Urothelium cell line (cell line): Measurements from ENCODE around the gene ACVRL1.

Experiments
- DNase-seq: peaks from one replicate; pipeline ENCODE4 v3.0.0; 2011; ENCODE audit warnings: low spot score, mixed read lengths
- FAIRE-seq: peaks from 2 replicates; lab custom pipeline; 2011; peaks lifted over from hg19 to GRCh38; lab: Jason Lieb, UNC

Gene ACVRL1

DNA sequence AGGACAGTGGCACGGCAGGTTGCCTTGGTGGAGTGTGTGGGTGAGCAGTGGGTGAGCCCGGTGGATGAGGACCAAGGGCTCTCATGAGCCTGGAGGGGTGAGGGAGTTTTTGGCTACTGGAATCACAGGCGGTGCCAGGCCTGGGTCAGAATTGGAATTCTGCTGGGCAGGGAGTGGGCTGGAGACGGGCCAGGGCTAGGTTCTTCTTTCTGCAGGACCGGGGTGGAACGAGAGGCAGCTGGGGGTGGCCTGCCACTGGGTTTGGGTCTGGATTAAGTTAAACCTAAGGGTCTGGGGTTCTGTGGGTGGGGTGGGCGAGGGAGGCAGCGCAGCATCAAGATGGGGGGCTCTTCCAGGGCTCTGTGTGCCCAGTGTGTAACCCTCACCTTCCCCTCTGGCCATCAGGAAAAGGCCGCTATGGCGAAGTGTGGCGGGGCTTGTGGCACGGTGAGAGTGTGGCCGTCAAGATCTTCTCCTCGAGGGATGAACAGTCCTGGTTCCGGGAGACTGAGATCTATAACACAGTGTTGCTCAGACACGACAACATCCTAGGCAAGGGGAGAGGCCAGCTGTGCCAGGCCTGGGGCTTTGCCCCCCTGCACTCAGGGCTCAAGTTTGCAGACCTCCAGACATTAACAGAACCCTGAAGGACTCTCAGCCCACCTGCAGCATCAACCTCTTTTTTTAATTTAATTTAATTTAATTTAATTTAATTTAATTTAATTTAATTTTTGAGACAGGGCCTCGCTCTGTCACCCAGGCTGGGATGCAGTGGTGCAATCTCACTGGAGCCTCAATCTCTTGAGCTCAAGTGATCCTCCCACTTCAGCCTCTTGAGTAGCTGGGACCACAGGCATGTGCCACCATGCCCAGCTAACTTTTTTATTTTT, 7.0 kb downstream of the ACVRL1 start:
- FAIRE-seq (no peak), DNase-seq (no peak)

DNA sequence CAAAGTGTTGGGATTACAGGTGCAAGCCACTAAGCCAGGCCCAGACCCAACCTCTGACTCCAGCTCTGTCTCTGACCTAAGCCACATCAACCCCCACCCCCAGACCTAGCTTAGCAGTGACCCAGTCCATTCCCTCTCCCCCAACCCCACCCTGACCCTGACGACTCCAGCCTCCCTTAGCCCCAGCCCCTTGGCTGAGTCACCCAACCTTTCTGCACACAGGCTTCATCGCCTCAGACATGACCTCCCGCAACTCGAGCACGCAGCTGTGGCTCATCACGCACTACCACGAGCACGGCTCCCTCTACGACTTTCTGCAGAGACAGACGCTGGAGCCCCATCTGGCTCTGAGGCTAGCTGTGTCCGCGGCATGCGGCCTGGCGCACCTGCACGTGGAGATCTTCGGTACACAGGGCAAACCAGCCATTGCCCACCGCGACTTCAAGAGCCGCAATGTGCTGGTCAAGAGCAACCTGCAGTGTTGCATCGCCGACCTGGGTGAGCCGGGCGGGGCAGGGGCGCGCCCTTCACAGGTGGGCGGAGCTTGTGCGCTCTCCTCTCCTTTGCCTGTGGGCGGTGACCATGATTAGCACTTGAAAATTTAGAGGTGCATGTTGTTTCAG, 7.8 kb downstream of the ACVRL1 start:
- no peak for DNase-seq
- no peak for FAIRE-seq

DNA sequence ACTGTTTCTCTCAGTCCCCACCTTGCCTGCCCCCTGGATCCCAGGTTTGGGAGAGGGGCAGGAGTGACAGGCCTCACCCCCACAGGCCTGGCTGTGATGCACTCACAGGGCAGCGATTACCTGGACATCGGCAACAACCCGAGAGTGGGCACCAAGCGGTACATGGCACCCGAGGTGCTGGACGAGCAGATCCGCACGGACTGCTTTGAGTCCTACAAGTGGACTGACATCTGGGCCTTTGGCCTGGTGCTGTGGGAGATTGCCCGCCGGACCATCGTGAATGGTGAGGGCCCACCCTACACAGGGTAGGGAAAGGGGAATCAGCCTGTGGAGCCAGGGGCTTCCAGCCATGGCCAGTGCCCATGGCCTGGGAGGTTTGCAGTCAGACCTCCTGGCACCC, 8.6 kb downstream of the ACVRL1 start:
- DNase-seq (no peak), FAIRE-seq (no peak)

DNA sequence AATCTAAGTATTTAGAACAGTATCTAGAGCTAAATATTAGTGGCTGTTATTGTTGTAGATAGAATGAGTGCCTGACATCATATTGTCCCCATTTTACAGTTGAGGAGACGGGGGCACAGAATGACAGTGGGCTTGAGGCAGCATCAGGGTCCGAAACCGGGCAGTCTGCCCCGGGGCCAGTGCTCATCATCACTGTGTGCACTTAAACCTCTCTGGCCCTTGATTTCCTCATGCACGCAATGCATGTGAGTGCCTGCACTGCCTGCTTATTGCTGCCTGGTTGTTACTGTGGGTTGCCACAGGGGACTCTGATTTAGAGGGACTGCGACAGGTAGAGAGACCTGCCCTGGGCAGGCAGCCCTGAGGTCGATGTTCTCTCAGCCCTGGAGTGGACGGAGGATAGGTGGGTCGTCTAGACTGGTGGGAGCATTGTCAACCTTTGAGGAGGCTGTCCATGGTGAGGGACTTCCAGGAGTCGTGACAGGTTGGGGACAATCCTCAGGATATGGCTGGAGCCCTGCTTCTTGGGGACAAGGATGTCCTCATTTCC, 9.8 kb downstream of the ACVRL1 start:
- DNase-seq (no peak), FAIRE-seq (no peak)

DNA sequence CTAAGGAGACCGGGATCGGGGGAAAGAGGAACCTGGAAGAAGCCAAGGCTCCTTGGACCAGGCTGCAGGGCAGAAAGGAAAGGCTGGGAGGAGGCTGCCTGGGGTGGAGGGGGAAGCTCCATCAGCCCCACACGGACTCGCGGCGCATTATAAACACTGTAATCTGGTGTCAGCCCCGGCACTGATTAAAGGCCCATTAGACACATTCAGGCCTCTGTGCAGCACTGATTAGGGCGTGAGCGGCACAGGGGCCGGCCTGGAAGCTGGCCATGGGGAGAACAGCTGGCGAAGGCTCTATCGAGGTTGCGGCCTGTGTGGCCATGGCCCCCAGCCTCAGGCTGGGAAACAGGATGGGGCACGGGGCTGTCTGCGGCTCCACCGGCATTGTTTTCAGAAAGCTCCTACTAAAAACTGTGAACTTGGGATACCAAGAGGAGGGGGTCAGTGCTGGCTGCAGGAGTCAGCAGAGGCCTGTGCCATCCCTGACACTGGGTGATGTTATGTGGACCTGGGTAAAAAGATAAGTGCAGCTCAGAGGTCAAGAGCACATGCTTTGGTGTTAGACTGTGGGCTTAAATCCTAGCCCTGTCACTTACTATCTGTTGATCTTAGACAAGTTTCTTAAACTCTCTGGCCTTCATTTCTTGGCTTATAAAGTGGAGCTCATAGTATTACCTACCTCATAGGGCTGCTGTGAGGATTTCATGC, 10.6 kb downstream of the ACVRL1 start:
- FAIRE-seq: no peak
- DNase-seq: no peak

DNA sequence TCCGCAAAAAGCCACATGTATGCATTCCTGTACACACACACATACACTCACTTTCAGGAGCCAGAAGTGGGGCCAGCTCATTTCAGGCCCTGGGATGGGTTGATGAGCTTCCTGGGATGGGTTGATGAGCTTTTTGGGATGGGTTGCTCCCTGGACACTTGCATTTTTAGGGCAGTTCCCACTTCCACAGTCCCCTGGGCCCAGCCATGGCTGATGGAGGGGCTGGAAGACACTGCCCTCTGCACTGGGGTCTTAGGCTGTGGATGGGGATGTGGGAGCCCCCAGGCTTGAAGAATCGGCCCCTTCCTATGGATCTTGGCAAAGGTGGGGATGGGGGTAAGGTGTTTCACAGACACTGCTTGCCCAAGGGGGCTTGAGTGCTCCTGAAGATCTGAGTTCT, 12.7 kb downstream of the ACVRL1 start:
- DNase-seq (no peak), FAIRE-seq (no peak)

DNA sequence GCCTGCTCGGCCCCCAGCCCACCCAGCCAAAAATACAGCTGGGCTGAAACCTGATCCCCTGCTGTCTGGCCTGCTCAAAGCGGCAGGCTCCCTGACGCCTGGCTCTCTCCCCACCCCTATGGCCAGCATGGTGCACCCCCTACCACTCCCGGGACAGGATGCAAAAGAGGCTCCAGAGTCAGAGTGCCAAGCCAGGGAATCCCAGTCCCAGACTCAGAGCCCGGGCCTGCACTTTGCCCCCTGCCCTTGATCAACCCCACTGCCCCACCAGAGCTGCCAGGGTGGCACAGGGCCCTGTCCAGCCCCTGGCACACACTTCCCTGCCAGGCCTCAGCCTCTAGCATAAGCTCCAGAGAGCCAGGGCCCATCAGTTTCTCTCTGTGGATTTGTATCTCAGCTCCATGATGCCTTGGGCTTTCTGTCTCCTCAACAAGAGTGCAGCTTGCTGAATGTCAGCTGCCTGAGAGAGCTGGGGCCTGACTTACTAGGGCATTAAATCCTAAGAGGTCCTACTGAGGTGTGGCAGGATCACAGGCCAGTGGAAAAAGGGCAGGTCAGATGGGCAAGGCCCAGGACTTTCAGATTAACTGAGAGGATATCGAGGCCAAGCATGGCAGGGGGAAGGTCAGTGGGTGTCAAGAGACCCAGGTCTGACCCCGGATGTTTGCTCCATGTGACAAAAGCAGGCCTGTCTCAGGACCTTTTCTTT, 13.9 kb downstream of the ACVRL1 start:
- DNase-seq (no peak), FAIRE-seq (no peak)

DNA sequence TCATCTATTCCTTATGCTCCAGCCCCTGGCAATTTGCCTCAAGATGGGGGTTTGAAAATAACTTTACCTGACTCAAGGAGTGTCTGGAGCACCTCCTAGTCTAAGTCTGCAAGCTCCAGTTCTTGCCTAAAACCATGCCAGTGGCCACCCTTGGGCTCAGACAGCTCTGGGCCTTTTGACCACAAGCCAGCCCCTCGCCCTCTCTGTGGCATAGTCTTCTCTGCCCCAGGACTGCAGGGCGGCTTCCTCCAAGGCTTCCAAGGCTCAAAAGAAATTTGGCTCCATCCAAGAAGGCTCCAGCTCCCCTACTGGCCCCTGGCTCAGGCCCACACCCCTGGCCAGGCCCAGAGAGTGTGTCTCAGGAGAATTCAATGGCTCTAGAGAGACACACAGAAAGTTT, 14.8 kb downstream of the ACVRL1 start:
- no peak for FAIRE-seq
- no peak for DNase-seq

DNA sequence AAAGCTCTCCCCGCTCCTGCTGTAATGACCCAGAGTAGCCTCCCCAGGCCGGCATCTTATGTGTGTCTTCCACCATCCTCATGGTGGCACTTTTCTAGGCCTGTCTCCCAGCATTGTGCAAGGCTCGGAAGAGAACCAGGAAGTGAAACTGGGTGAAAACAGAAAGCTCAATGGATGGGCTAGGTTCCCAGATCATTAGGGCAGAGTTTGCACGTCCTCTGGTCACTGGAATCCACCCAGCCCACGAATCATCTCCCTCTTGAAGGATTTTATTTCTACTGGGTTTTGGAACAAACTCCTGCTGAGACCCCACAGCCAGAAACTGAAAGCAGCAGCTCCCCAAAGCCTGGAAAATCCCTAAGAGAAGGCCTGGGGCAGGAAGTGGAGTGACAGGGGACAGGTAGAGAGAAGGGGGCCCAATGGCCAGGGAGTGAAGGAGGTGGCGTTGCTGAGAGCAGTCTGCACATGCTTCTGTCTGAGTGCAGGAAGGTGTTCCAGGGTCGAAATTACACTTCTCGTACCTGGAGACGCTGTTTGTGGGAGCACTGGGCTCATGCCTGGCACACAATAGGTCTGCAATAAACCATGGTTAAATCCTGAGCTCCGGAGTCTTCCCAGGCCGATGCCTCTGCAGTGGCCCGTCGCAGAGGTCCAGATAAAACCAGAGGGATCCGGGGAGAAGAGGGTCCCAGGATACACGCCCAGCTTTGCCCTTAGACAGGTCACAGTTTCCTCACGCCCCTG, 15.6 kb downstream of the ACVRL1 start:
- FAIRE-seq (no peak), DNase-seq (no peak)

DNA sequence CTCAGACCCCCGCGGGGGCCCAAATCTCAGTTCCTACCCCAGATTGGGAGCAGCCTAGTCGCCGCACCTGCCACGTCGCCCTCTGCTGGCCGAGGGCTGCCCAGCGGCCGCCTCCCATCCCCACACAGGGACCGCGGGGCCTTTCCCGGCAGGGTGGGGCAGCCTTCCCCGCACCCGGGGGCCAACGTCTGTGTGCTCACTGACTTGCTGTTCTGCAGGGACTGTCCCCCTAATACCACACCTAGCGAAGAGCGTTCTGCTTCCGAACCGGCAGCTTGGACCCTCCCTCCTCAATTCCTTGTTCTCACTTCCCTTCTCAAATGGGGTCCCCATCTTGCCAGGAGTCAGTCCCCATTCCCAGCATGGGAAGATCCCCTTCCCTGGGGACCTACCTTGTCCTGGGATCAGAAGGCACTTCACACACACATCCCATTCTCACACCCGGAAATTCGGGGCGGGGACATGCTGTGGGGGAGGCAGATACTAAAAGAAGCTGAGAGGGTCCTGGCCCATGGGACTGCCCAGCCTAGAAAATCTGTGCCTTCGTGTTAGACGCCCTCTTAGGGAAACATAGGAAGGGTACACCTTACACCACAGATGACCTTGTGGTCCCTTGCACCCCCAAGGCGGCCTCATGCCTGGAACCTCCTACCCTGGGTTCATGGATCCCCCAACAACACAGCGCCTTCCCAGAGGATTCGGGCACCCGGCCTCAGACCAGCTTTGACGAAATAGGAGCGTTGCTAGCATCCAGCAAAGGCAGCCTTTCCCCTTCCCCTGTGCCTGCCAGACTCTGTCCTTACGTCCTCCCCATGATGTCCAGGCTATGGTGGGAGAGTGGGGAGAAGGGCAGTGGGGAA, 16.4 kb downstream of the ACVRL1 start:
- DNase-seq (peak; percentile 62), FAIRE-seq (no peak)

DNA sequence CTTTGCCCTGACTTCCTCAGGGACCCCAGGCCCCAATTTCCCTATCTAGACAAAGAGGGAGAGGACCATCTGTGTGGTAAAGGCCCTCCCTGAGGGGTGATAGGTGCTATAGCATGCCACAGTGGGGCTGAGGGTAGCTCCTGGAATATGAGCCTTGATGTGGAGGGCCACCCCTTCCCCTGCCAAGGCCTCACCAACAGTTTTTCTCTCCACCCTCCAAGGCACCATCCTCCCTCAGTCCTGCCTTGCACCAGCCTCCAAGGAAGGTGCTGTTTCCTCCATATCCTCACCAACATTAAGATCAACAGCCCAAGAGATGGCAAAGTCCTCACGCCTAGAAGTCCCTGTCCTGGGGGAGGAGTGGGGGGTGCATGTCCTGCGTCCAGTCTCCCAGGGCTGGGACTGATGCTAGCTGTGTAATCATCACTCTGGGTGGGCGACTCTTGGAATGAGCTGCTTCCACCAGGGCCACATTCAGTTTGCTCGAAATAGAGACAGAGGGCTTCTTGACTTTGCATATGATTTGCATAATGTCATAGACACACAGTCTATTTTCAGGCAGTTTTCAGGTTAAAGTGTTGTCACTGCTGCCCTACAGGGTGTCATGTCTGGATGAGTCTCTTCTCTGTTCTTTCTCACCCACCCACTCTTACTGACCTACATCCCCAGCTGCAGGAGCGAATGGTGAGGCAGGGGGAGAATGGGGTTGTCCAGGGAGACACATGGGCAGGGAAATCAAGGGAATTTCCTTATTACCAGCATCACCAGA, 17.4 kb downstream of the ACVRL1 start:
- FAIRE-seq (no peak), DNase-seq (no peak)

DNA sequence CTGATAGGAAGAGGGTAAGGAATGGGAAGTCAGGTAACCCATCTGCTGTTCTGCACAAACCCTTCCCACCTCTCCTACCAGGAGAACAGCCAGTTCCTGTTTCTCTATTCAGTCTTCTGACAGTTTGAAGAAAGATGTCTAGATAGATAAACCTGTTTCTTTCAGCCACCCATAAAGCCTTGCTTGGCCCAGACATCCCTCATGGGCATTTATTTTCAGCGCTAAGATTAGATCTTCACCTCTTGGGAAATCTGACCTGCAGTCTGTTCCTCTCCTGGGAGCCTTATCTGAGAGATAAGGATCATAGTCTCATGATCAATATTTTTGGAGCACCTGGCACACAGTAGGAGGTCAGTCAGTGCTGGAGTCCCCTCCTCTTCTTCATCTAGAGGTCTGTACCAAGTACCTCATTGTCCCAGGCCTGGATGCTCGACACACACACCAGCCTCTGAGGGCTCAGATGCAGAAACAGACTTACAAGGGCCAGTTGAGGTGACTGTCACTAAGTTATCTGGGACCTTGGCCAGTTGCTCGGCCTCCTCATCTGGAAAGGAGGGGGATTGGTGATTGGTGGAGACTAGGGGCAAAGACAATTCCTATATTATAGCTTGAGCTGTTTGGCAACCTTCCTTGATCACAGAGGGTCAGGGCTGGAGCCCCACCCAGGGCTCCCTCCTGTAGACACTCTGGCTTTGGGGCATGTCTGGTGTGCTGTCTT, 18.2 kb downstream of the ACVRL1 start:
- FAIRE-seq (no peak), DNase-seq (no peak)

DNA sequence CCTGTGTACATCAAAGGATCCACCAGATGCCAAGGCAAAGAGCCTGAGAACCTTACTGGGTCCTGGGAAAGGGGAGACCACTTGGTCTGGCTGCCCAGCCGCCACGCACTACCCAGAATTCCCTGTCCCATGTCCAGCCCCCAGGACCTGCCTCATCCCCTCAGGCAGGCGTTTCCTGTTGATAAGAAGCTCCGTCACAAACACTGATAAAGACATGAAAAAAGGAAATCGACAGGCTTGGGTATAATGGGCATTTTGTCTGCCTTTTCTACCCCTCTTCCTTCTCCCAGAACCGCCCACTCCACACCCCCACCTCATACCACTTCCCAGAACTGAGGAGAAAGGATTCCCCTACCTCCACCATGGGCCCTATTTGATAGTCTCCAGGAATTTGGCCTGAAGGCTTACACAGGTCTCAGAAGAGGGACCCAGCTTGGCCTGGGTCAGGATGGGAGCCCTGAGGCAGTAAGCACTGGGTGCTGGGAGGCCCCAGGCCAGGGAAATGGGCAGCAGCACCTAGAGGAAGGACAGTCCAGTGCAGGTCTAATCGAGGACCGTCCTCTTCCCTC, 18.8 kb downstream of the ACVRL1 start:
- FAIRE-seq (no peak), DNase-seq (no peak)

DNA sequence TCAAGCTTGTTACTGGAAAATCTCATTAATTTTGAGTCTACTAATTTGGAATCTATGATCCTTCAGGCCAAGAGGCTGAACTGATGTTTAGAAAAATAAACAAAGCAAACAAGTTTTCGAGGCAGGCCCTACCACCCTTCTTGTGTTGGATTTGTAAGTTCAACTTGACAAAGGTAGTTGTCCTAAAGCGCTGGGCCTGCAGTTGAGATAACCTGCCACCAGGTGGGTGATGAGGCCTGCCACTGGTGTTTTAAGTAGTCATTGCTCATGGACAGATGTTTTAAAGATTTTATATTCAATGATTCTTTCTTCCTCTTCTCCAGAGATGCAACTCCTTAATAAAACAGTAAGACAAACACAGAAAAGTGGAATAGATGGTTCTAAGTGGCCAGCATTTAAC, 19.4 kb downstream of the ACVRL1 start:
- FAIRE-seq (no peak), DNase-seq (no peak)

DNA sequence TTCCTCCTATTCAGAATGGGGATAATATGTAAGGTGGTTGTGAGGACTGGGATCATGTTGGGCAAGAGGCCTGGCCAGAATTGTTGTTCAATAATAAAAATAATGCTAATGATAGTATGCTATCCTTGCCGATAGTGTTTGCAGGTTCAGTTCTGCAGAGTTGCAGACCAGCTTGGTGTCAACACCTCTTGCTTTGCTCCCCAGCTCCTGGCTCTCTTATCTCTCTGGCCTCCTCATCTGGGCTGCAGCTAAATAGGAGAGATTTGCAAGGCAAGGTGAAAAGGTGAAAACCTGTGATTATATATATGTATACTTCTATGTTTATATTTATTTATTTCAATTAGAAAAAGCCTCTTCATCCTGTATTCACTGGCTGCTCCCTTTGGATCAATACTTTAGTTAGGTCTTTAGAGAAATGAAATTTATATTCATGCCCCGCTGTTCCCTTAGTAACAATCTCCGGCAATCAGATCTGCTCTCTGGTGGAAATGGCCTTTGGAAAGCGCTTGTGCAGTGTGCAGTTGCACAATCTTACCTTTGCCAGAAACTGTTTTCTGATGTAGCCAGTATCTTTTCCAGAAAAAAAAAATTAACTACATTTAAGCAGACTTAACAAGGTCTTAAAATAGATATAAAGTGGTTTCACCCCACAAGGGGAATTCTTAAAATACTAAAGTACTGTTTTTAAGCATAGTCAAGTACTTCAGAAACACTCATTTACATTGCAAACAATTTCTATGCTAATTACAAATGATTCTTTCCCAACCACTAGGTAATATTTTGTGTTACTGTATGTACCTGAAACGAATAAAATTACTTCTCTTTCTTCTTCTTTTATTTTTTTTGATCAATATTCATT, 25.1 kb downstream of the ACVRL1 start:
- FAIRE-seq (no peak), DNase-seq (no peak)

DNA sequence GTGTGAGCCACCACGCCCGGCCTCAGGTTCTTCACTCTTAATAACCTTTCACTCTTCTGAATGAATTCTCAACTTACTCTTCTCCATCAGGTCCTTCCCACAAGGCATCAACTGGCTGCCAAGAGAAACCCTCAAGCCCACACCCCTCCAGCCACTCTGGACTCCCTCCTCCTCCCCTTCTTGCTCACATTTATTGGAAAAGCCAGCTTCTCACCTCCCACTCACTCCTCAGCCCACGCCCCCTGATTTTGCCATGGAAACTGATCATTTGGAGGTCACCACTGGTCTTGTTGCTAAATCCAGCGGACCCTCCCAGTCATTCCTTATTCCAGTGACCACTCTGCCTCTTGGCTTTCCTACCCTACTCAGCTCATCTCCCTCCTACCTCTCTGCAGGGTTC, 26.8 kb downstream of the ACVRL1 start:
- no peak for DNase-seq
- FAIRE-seq: no peak

DNA sequence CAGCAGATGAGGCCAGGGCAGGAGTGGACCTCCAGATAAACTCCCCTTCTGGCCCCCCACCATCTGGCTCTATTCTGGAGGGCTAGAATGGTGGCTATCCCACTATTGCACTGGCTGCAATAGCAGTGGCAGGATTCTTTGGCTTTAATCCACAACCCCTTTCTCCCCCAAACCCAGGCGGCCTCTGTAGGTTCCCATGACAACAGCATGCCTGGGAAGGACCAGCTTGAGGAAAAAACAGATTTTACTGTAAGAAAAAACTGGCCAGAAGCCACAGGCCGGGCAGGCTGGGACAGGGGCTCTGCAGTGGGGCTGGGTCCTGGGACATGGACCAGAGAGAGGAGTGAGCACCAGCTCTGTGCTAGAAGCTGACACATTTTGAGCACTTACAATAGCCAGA, 30.6 kb downstream of the ACVRL1 start:
- FAIRE-seq (no peak), DNase-seq (no peak)
